Naive thymus-derived CD4-positive, alpha-beta T cell (primary cell): ENCODE measurements around the gene ADAMTSL1. TPM values are rescaled to one million over a fixed set of nuclear protein-coding genes. Genes with fewer than 3 reads are reported as not detected.
A peak's percentile ranks its signal among the peaks of the same experiment; 100 is the strongest.

Experiments used
- ATAC-seq: fragments of 150-1000 bp; cut with Tn5 transposase; 2 replicates; pipeline ENCODE4 v1.10.0; 2021; ENCODE audit warnings: mild to moderate bottlenecking, moderate library complexity
- CTCF ChIA-PET: fragments of 350-600 bp; sonication (Branson Sonifier 250); formaldehyde crosslinking; loops from one replicate; lab custom pipeline; 2021; ENCODE audit warnings: antibody characterized with exemption; lab: Charles Lee
- POLR2A ChIA-PET: fragments of 350-600 bp; sonication (Branson Sonifier 250); formaldehyde crosslinking; loops from one replicate; lab custom pipeline; 2021; ENCODE audit warnings: antibody characterized with exemption, inconsistent platforms; lab: Charles Lee
- DNase-seq, 9 donors: peaks; one replicate each; pipeline versions ENCODE4 v3.0.0 to v3.0.0-alpha.2; 2020 to 2022; ENCODE audit warnings: mixed read lengths in 1 of 9
- H3K27ac ChIP-seq: one replicate; pipeline ENCODE4 v1.7.0; 2013; ENCODE audit warnings: mild to moderate bottlenecking, low read depth, low read length, moderate library complexity
- H3K27me3 ChIP-seq, 2 donors: one replicate each; pipeline ENCODE4 v1.7.0; 2013; ENCODE audit warnings: low read length in 2 of 2, mild to moderate bottlenecking in 2 of 2, moderate library complexity in 2 of 2; ENCODE audit not compliant: control insufficient read depth in 2 of 2, insufficient read depth in 2 of 2
- H3K36me3 ChIP-seq, 3 experiments: 1 replicate in 2 of 3; 2 replicates in 1 of 3; pipeline ENCODE4 v1.7.0; 2013; ENCODE audit warnings: low read length in 3 of 3, mild to moderate bottlenecking in 3 of 3, moderate library complexity in 1 of 3; ENCODE audit not compliant: insufficient read depth in 3 of 3, control insufficient read depth in 2 of 3
- H3K4me1 ChIP-seq, 2 donors: one replicate each; pipeline ENCODE4 v1.7.0; 2013; ENCODE audit warnings: low read length in 2 of 2, mild to moderate bottlenecking in 2 of 2, moderate library complexity in 1 of 2; ENCODE audit not compliant: control insufficient read depth in 2 of 2, insufficient read depth in 2 of 2
- H3K4me3 ChIP-seq: 2 replicates; pipeline ENCODE4 v1.7.0; 2013; ENCODE audit warnings: mild to moderate bottlenecking, low read length
- H3K9me3 ChIP-seq, 3 experiments: 1 replicate in 2 of 3; 2 replicates in 1 of 3; pipeline ENCODE4 v1.7.0; 2013; ENCODE audit warnings: low read length in 3 of 3; ENCODE audit not compliant: control insufficient read depth in 2 of 3
- H3K27ac Mint-ChIP-seq, 9 donors: one replicate each; pipeline ENCODE4 v1.8.0; 2020 to 2022; ENCODE audit warnings: mixed read lengths in 9 of 9, mild to moderate bottlenecking in 8 of 9, moderate library complexity in 5 of 9, inconsistent platforms in 2 of 9
- H3K27me3 Mint-ChIP-seq, 5 donors: one replicate each; pipeline ENCODE4 v1.8.0; 2021 to 2022; ENCODE audit warnings: mixed read lengths in 5 of 5, mild to moderate bottlenecking in 1 of 5
- H3K36me3 Mint-ChIP-seq, 5 donors: one replicate each; pipeline ENCODE4 v1.8.0; 2020 to 2022; ENCODE audit warnings: mixed read lengths in 5 of 5, mild to moderate bottlenecking in 3 of 5, inconsistent platforms in 1 of 5
- H3K4me1 Mint-ChIP-seq, 7 donors: one replicate each; pipeline ENCODE4 v1.8.0; 2020 to 2022; ENCODE audit warnings: mixed read lengths in 7 of 7, mild to moderate bottlenecking in 3 of 7, inconsistent platforms in 1 of 7
- H3K4me3 Mint-ChIP-seq, 10 donors: one replicate each; pipeline ENCODE4 v1.8.0; 2020 to 2022; ENCODE audit warnings: mild to moderate bottlenecking in 10 of 10, mixed read lengths in 10 of 10, moderate library complexity in 6 of 10, inconsistent platforms in 2 of 10
- H3K9me3 Mint-ChIP-seq, 11 donors: one replicate each; pipeline ENCODE4 v1.8.0; 2020 to 2022; ENCODE audit warnings: mixed read lengths in 11 of 11, mild to moderate bottlenecking in 4 of 11, inconsistent platforms in 1 of 11, moderate library complexity in 1 of 11
- intact Hi-C, 2 donors: fragments of 100-400 bp; cut with micrococcal nuclease; formaldehyde crosslinking; loops; one replicate each; pipeline ENCODE4 v1.15.1; 2023
- polyA plus RNA-seq, 2 donors: library from polyadenylated mRNA; unstranded; fragments of 300-500 nt; fragmentation: Illumina TruSeq; gene quantifications; one replicate each; pipeline ENCODE4 v1.2.3, GENCODE V29; 2021
- total RNA-seq, 6 experiments: library from RNA in 5 of 6; stranded (reverse) in 5 of 6; gene quantifications; 1 replicate in 5 of 6; 2 replicates in 1 of 6; pipeline ENCODE4 v1.2.3 and lab custom pipeline; 2021 to 2026

ADAMTSL1 gene
- total and polyA plus RNA-seq, 7 experiments from 2014 or later = not detected

DNA sequence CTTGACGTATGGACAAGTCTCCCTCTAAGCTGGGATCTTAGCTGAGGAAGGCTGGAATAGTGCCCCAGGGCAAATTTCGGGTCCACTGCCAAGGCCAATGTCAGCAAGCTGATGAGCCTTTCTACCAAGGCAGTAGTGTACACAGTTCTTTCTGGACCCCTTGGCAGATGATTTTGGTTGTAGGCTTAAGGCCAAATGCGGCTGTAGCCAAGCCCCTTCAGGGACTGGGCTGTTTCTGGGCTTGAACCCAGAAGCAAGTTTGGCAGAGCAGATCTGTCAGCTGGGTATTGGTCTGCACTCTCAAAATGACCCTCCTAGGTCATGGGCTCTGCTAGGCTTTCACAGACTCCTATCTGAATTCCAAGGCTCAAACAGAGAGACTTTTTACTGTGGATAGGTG lies 121.6 kb downstream of the ADAMTSL1 start:
- H3K27ac ChIP-seq = no peak overlapping the region
- H3K9me3 ChIP-seq = peaks cover 0 to 8% (median 0%) of the 10 kb centered on the region in 3 experiments
- Mint-ChIP-seq H3K4me1 (no peaks in the 10 kb centered on the region), H3K36me3 (no peaks in the 10 kb centered on the region), H3K9me3 (peaks cover 4 to 46% (median 15%) of the 10 kb centered on the region in 11 donors), H3K27ac (no peak overlapping the region), H3K4me3 (no peak overlapping the region), H3K27me3 (no peaks in the 10 kb centered on the region)
- ChIA-PET CTCF (no interaction called here), POLR2A (no interaction called here)
- ATAC-seq = no peak
- no peaks in the 10 kb centered on the region for H3K36me3 ChIP-seq
- no peak overlapping the region for H3K4me3 ChIP-seq
- no peak for DNase-seq
- intact Hi-C loops = no loop called here
- H3K27me3 ChIP-seq = no peaks in the 10 kb centered on the region
- no peaks in the 10 kb centered on the region for H3K4me1 ChIP-seq

DNA sequence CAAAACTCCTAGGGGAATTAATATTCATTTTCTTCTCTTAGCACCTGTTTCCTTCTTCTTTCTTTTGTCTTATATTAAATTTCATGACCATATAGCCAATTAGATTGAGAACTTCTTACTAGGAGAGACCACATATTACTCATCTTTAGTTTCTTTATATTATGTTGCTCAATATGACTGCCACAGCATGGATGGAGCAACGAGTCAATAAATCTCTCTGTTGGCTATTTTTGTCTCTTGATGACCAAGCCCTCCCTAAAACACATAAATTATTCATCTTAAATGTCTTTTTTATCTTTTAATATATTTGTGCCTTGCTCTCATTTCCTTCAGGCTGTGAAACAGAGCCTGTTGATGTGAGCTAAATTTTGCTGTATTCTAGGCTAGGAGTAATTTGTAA lies 123.0 kb downstream of the ADAMTSL1 start:
- no peak for ATAC-seq
- no peaks in the 10 kb centered on the region for H3K27me3 Mint-ChIP-seq
- POLR2A ChIA-PET = no interaction called here

DNA sequence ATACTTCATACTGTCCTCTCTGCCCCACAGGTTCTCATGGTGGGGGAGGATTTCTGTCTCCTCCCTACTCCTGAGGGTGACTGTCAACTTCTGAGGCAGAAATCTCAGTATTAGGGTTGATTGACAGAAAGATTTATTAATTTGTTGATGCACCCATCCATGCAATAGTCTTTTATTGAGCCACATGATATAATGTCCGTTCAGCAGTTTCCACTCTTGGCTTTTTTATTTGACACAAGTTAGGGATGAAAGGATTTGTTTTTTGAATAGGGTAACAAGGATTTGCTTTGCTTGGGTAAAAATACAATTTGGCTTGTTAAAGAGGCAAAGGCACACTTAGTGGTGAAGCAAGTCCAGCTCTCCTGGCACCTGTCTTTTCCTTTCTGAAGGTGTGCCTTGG lies 125.0 kb downstream of the ADAMTSL1 start:
- Mint-ChIP-seq H3K27me3 (no peaks in the 10 kb centered on the region), H3K27ac (no peak overlapping the region), H3K36me3 (no peaks in the 10 kb centered on the region), H3K9me3 (peaks cover 0 to 16% (median 5%) of the 10 kb centered on the region in 11 donors), H3K4me1 (no peaks in the 10 kb centered on the region), H3K4me3 (no peak overlapping the region)
- DNase-seq (no peak), ATAC-seq (no peak)
- CTCF ChIA-PET = no interaction called here
- intact Hi-C loops = no loop called here
- POLR2A ChIA-PET = no interaction called here
- Histone ChIP-seq H3K27ac (no peak overlapping the region), H3K4me3 (no peak overlapping the region), H3K4me1 (no peaks in the 10 kb centered on the region), H3K27me3 (no peaks in the 10 kb centered on the region), H3K9me3 (no peaks in the 10 kb centered on the region), H3K36me3 (no peaks in the 10 kb centered on the region)

More for the DNA sequence above, 123.0 kb downstream of the ADAMTSL1 start:
- Mint-ChIP-seq H3K4me3 (no peak overlapping the region), H3K36me3 (no peaks in the 10 kb centered on the region), H3K4me1 (no peaks in the 10 kb centered on the region), H3K9me3 (peaks cover 2 to 32% (median 10%) of the 10 kb centered on the region in 11 donors), H3K27ac (no peak overlapping the region)
- no peak for DNase-seq
- Histone ChIP-seq H3K9me3 (no peaks in the 10 kb centered on the region), H3K36me3 (no peaks in the 10 kb centered on the region), H3K4me1 (no peaks in the 10 kb centered on the region), H3K27me3 (no peaks in the 10 kb centered on the region), H3K4me3 (no peak overlapping the region), H3K27ac (no peak overlapping the region)
- CTCF ChIA-PET = no interaction called here
- intact Hi-C loops = no loop called here

GRCh38 chr9:18601026-18601425 lies 127.1 kb downstream of the ADAMTSL1 start:
- H3K27ac Mint-ChIP-seq = peak overlapping the region in 1 of 9 donors; percentile 33
- no peaks in the 10 kb centered on the region for H3K4me1 Mint-ChIP-seq
- ChIA-PET CTCF (no interaction called here), POLR2A (no interaction called here)
- Histone ChIP-seq H3K4me3 (no peak overlapping the region), H3K36me3 (no peaks in the 10 kb centered on the region), H3K27me3 (no peaks in the 10 kb centered on the region), H3K4me1 (no peaks in the 10 kb centered on the region), H3K9me3 (no peaks in the 10 kb centered on the region), H3K27ac (no peak overlapping the region)
- DNase-seq (no peak), ATAC-seq (no peak)
- no peaks in the 10 kb centered on the region for H3K36me3 Mint-ChIP-seq
- H3K27me3 Mint-ChIP-seq = no peaks in the 10 kb centered on the region
- no peak overlapping the region for H3K4me3 Mint-ChIP-seq
- peaks cover 0 to 5% (median 0%) of the 10 kb centered on the region in 11 donors for H3K9me3 Mint-ChIP-seq
- intact Hi-C loops = loop anchor here in 1 of 2 donors (5.0 kb wide), 1 partner anchor 36 kb away; no protein-coding TSS in a partner anchor

DNA sequence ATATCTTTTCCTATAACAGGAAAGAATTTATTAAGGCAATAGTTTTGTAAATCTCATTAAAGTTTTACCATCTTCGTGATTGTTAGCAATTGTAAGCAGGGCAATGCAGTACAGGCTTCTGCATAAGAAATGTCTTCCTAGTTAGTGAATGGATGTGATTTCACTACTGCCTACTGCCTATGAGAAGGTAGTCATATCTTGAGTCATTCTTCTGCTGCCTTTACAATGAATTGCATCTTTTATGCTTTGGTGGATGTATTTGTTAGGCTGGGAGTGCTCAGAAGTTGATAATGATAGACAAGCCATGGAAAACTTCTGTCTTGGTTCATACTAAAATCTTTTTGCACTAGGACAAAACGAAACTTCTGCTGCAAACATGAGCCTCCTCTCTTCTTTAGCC lies 128.0 kb downstream of the ADAMTSL1 start:
- no peaks in the 10 kb centered on the region for H3K27me3 Mint-ChIP-seq
- ChIA-PET CTCF (no interaction called here), POLR2A (no interaction called here)
- H3K9me3 ChIP-seq = no peaks in the 10 kb centered on the region
- H3K4me1 ChIP-seq = no peaks in the 10 kb centered on the region
- H3K36me3 Mint-ChIP-seq = no peaks in the 10 kb centered on the region
- DNase-seq (no peak), ATAC-seq (no peak)
- no peaks in the 10 kb centered on the region for H3K4me1 Mint-ChIP-seq
- H3K9me3 Mint-ChIP-seq = peaks cover 0 to 5% (median 0%) of the 10 kb centered on the region in 11 donors
- no peaks in the 10 kb centered on the region for H3K36me3 ChIP-seq
- H3K27ac ChIP-seq = no peak overlapping the region
- H3K27ac Mint-ChIP-seq = no peak overlapping the region
- H3K27me3 ChIP-seq = no peaks in the 10 kb centered on the region
- H3K4me3 Mint-ChIP-seq = no peak overlapping the region
- H3K4me3 ChIP-seq = no peak overlapping the region
- intact Hi-C loops = loop anchor here in 1 of 2 donors (5.0 kb wide), 1 partner anchor 35 kb away; no protein-coding TSS in a partner anchor

DNA sequence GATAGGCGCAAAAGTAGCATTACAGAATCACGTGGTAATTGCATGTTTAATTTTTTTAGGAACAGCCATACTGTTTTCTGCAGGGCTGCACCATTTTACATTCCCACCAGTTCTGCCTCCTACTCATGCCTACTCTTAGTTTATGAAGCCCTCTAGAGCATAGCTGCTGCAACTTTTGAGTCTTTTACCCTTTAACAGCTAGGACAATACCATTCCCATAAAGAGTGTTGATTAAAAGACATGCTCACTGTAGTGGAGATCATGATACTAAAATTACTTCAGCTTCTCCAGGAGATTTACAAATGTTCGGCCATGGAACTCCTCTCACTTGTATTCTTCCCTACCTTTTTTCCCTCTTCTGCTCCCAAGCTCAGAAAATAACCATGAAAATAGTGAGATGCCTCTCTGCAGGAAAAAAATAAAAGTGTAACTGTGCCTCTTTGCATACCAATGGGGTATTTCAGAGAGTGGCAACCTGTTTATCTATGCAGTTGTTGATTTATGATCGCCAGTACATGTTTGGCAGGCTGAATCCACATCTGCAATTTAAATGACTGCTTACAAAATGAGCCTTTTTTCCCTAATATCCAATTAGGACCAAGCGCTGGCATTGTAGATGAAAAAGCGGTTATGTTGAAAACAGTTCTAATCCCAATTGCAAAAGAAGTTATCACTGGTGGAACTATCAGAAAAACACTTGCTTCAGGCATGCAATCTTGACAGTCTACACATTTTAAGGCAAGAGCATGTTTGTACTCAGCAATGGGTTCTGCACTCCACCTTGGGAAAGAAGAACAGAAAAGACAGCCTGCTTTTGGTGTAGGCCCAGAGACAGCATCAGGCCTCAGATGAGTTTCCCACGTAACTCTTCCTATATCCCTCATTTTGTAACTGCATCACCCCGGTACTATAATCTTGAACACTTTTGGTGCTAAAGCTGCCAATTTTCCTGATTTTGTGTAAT lies 131.1 kb downstream of the ADAMTSL1 start:
- Mint-ChIP-seq H3K36me3 (no peaks in the 10 kb centered on the region), H3K27ac (no peak overlapping the region), H3K4me1 (no peaks in the 10 kb centered on the region), H3K9me3 (peaks cover 0 to 5% (median 0%) of the 10 kb centered on the region in 11 donors), H3K4me3 (no peak overlapping the region), H3K27me3 (peaks cover 0 to 5% (median 4%) of the 10 kb centered on the region in 5 donors)
- no peak for DNase-seq
- no peaks in the 10 kb centered on the region for H3K36me3 ChIP-seq
- ChIA-PET POLR2A (no interaction called here), CTCF (no interaction called here)
- no peaks in the 10 kb centered on the region for H3K9me3 ChIP-seq
- no peak for ATAC-seq
- no peak overlapping the region for H3K4me3 ChIP-seq
- H3K27me3 ChIP-seq = no peaks in the 10 kb centered on the region
- H3K27ac ChIP-seq = no peak overlapping the region
- no peaks in the 10 kb centered on the region for H3K4me1 ChIP-seq
- intact Hi-C loops = loop anchor here in 1 of 2 donors (5.0 kb wide), 1 partner anchor 32 kb away; no protein-coding TSS in a partner anchor
